H54 (cell line): ENCODE data around the gene HEMGN.
A peak's percentile ranks its signal among the peaks of the same experiment; 100 is the strongest.

Experiments
- DNase-seq: peaks from one replicate; pipeline ENCODE4 v3.0.0; 2011; ENCODE audit warnings: low spot score, mixed read lengths; ENCODE audit not compliant: insufficient read length
- FAIRE-seq: peaks from 3 replicates; lab custom pipeline; 2011; peaks lifted over from hg19 to GRCh38; lab: Jason Lieb, UNC
- POLR2A ChIP-seq: IDR thresholded peaks from 2 replicates; pipeline ENCODE4 v1.6.1; 2011; ENCODE audit warnings: low read depth, mild to moderate bottlenecking, low read length

HEMGN gene

GRCh38 chr9:97934321-97935115 lies 3.5 kb downstream of the HEMGN start:
- DNase-seq (no peak), FAIRE-seq (peak; percentile 58)
- no peak for TF ChIP-seq POLR2A

- FAIRE-seq = peak; percentile 48
- TF ChIP-seq POLR2A = no peak
- DNase-seq = no peak
Observed at GRCh38 chr9:97933297-97933998, 4.5 kb downstream of the HEMGN start.

- peak; percentile 81 for FAIRE-seq
- DNase-seq = no peak
- no peak for TF ChIP-seq POLR2A
Observed at GRCh38 chr9:97930972-97931371, 7.0 kb downstream of the HEMGN start.

GRCh38 chr9:97928986-97929604 lies 8.9 kb downstream of the HEMGN start:
- DNase-seq (no peak), FAIRE-seq (no peak)
- TF ChIP-seq POLR2A = no peak

- TF ChIP-seq POLR2A = no peak
- FAIRE-seq (no peak), DNase-seq (no peak)
Observed at GRCh38 chr9:97925497-97926334, 12.3 kb downstream of the HEMGN start.

- no peak for TF ChIP-seq POLR2A
- FAIRE-seq = no peak
- no peak for DNase-seq
Observed at GRCh38 chr9:97924386-97924785, 13.6 kb downstream of the HEMGN start.

- peak; percentile 89 for FAIRE-seq
- peak; percentile 34 for DNase-seq
- TF ChIP-seq POLR2A = no peak
Observed at GRCh38 chr9:97923529-97924108, 14.4 kb downstream of the HEMGN start.

- FAIRE-seq = peak; percentile 100
Observed at GRCh38 chr9:97921959-97922724, 15.8 kb downstream of the HEMGN start, which contains the start of gene TRMO. TRMO (minus strand) TSS chr9:97922500; CDS start chr9:97922493, 7 bp downstream.

GRCh38 chr9:97919217-97919813 lies 18.7 kb downstream of the HEMGN start:
- no peak for DNase-seq
- FAIRE-seq = no peak
- no peak for TF ChIP-seq POLR2A

More at GRCh38 chr9:97921959-97922724, 15.8 kb downstream of the HEMGN start, which contains the start of gene TRMO:
- peak; percentile 91 for TF ChIP-seq POLR2A
- peak; percentile 99 for DNase-seq

- DNase-seq (no peak), FAIRE-seq (peak; percentile 11)
- no peak for TF ChIP-seq POLR2A
Observed at GRCh38 chr9:97918611-97919010, 19.4 kb downstream of the HEMGN start.

GRCh38 chr9:97911970-97912369 lies 26.0 kb downstream of the HEMGN start:
- no peak for TF ChIP-seq POLR2A
- FAIRE-seq = peak; percentile 36

GRCh38 chr9:97911528-97911927 lies 26.4 kb downstream of the HEMGN start:
- FAIRE-seq (no peak), DNase-seq (no peak)
- no peak for TF ChIP-seq POLR2A

More at GRCh38 chr9:97911970-97912369, 26.0 kb downstream of the HEMGN start:
- DNase-seq = no peak
